Ishikawa (cell line): ENCODE results near the gene NEURL1.

Experiments
- CEBPB ChIP-seq: IDR thresholded peaks from 2 replicates; pipeline ENCODE4 v1.6.1; 2012
- CREB1 ChIP-seq: IDR thresholded peaks from 2 replicates; pipeline ENCODE4 v1.6.1; 2012; ENCODE audit warnings: low read depth
- EGR1 ChIP-seq: IDR thresholded peaks from 2 replicates; pipeline ENCODE4 v1.6.1; 2012
- EP300 ChIP-seq: IDR thresholded peaks from 2 replicates; pipeline ENCODE4 v1.6.1; 2012; ENCODE audit warnings: borderline replicate concordance
- FOXM1 ChIP-seq: IDR thresholded peaks from 2 replicates; pipeline ENCODE4 v1.6.1; 2012; ENCODE audit warnings: low read depth, borderline replicate concordance
- MAX ChIP-seq: IDR thresholded peaks from 2 replicates; pipeline ENCODE4 v1.6.1; 2012
- NFIC ChIP-seq: IDR thresholded peaks from 2 replicates; pipeline ENCODE4 v1.6.1; 2012
- RAD21 ChIP-seq: IDR thresholded peaks from 2 replicates; pipeline ENCODE4 v1.6.1; 2012; ENCODE audit warnings: low read depth
- REST ChIP-seq: IDR thresholded peaks from 2 replicates; pipeline ENCODE4 v1.6.1; 2012; ENCODE audit warnings: low read depth, mild to moderate bottlenecking
- TAF1 ChIP-seq: IDR thresholded peaks from 2 replicates; pipeline ENCODE4 v1.6.1; 2012; ENCODE audit warnings: low read depth, mild to moderate bottlenecking
- TCF12 ChIP-seq: IDR thresholded peaks from 2 replicates; pipeline ENCODE4 v1.6.1; 2012; ENCODE audit warnings: low read depth
- TEAD4 ChIP-seq: IDR thresholded peaks from 2 replicates; pipeline ENCODE4 v1.6.1; 2012
- USF1 ChIP-seq: IDR thresholded peaks from 2 replicates; pipeline ENCODE4 v1.6.1; 2012
- YY1 ChIP-seq: IDR thresholded peaks from 2 replicates; pipeline ENCODE4 v1.6.1; 2012; ENCODE audit warnings: low read depth
- ZBTB7A ChIP-seq: IDR thresholded peaks from 2 replicates; pipeline ENCODE4 v1.6.1; 2012; ENCODE audit warnings: low read depth

NEURL1 gene

GRCh38 chr10:103523683-103524082, 30.2 kb downstream of the NEURL1 start:
- no peak for TF ChIP-seq YY1
- TF ChIP-seq MAX, result no peak
- no peak for TF ChIP-seq EP300
- TF ChIP-seq RAD21, result no peak
- TF ChIP-seq CREB1, result no peak
- no peak for TF ChIP-seq REST
- TF ChIP-seq FOXM1, result no peak
- TF ChIP-seq EGR1, result no peak
- TF ChIP-seq USF1, result no peak
- no peak for TF ChIP-seq TCF12
- no peak for TF ChIP-seq CEBPB
- no peak for TF ChIP-seq NFIC
- TF ChIP-seq ZBTB7A, result no peak
- no peak for TF ChIP-seq TEAD4
- TF ChIP-seq TAF1, result no peak

GRCh38 chr10:103525901-103526300, 32.4 kb downstream of the NEURL1 start:
- no peak for TF ChIP-seq FOXM1
- TF ChIP-seq NFIC, result no peak
- TF ChIP-seq USF1, result no peak
- TF ChIP-seq EP300, result no peak
- TF ChIP-seq TCF12, result no peak
- no peak for TF ChIP-seq YY1
- TF ChIP-seq CEBPB, result no peak
- TF ChIP-seq MAX, result no peak
- no peak for TF ChIP-seq ZBTB7A
- TF ChIP-seq RAD21, result no peak
- no peak for TF ChIP-seq REST
- TF ChIP-seq TAF1, result no peak
- TF ChIP-seq TEAD4, result no peak
- TF ChIP-seq CREB1, result no peak
- TF ChIP-seq EGR1, result no peak

- TF ChIP-seq ZBTB7A (no peak), CEBPB (no peak), RAD21 (no peak), NFIC (no peak), EP300 (no peak), USF1 (no peak), YY1 (no peak)
Observed at GRCh38 chr10:103528549-103528948, 35.0 kb downstream of the NEURL1 start.

- TF ChIP-seq RAD21, result no peak
- no peak for TF ChIP-seq CREB1
- TF ChIP-seq NFIC, result no peak
- TF ChIP-seq REST, result no peak
- no peak for TF ChIP-seq CEBPB
- no peak for TF ChIP-seq ZBTB7A
- TF ChIP-seq YY1, result no peak
- TF ChIP-seq EGR1, result no peak
- no peak for TF ChIP-seq TAF1
- no peak for TF ChIP-seq TEAD4
- TF ChIP-seq TCF12, result no peak
- no peak for TF ChIP-seq MAX
- no peak for TF ChIP-seq EP300
- no peak for TF ChIP-seq FOXM1
- TF ChIP-seq USF1, result no peak
Observed at GRCh38 chr10:103529539-103529938, 36.0 kb downstream of the NEURL1 start.
